ENCODE data around the gene SNRNP35.

DNA sequence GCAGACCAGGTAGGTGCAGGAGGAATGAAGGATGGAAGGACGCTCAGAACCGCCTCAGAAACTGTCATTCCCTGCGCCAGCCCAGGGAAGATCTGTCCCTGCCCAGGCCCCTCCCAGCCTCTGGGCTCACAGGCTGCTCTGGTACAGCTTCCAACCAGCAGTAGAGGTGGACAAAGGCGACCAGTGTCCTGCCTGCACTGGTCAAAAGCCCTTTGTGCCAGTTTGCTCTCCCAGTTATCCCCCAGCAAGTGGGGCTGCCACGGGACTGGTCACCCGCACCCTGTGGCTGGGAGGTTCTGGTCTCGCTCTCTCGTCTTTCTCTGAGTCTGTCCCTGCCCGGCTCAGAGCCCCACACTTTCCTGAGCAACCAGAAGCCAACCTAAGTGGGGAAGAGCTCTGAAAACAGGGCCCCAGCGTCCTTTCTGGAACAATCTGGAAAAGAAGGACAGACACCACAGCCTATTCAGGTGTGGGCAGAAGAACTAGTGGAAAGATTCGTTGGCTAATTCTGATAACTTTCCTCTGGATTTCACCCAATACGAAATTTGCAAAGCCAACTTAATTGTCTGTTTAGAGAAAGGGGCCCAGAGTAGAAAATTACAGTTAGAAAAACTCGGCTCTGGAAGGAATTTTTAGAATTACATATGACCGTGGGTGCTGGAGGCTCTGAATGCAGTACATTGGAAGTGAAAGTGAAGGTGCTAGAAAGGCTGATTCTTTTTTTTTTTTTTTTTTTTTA is 21.7 kb downstream of the SNRNP35 start:
- TF ChIP-seq ZNF677 (tag by site-specific recombination; IDR thresholded peaks at IDR 0.05) (no peak), ZNF707 (tag by site-specific recombination; IDR thresholded peaks at IDR 0.05) (no peak), YY1 (tag by site-specific recombination; IDR thresholded peaks at IDR 0.05) (no peak), PATZ1 (tag by site-specific recombination; IDR thresholded peaks at IDR 0.05) (no peak), ZNF324 (tag by site-specific recombination; IDR thresholded peaks at IDR 0.05) (no peak), IKZF3 (tag by site-specific recombination; IDR thresholded peaks at IDR 0.05) (no peak), ZNF843 (tag by site-specific recombination; IDR thresholded peaks at IDR 0.05) (no peak), ZNF362 (tag by site-specific recombination; IDR thresholded peaks at IDR 0.05) (no peak), RBAK (tag by site-specific recombination; IDR thresholded peaks at IDR 0.05) (no peak), ZSCAN18 (tag by site-specific recombination; IDR thresholded peaks at IDR 0.05) (no peak), BCL11B (tag by site-specific recombination; IDR thresholded peaks at IDR 0.05; ENCODE audit: low read depth) (no peak), ZSCAN30 (tag by site-specific recombination; IDR thresholded peaks at IDR 0.05) (no peak)
- TF ChIP-seq, protein P1, sequence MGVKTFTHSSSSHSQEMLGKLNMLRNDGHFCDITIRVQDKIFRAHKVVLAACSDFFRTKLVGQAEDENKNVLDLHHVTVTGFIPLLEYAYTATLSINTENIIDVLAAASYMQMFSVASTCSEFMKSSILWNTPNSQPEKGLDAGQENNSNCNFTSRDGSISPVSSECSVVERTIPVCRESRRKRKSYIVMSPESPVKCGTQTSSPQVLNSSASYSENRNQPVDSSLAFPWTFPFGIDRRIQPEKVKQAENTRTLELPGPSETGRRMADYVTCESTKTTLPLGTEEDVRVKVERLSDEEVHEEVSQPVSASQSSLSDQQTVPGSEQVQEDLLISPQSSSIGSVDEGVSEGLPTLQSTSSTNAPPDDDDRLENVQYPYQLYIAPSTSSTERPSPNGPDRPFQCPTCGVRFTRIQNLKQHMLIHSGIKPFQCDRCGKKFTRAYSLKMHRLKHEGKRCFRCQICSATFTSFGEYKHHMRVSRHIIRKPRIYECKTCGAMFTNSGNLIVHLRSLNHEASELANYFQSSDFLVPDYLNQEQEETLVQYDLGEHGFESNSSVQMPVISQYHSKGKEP (tag by site-specific recombination; IDR thresholded peaks at IDR 0.05), result no peak

All from HEK293 (cell line).